Urothelium cell line (cell line): ENCODE results near the gene WDR1.

Experiments
- DNase-seq: peaks from one replicate; pipeline ENCODE4 v3.0.0; 2011; ENCODE audit warnings: low spot score, mixed read lengths
- FAIRE-seq: peaks from 2 replicates; lab custom pipeline; 2011; peaks lifted over from hg19 to GRCh38; lab: Jason Lieb, UNC

WDR1 gene

GRCh38 chr4:10025230-10025806 is 91.3 kb downstream of the WDR1 start:
- FAIRE-seq (no peak), DNase-seq (no peak)
